Hepatocyte (in vitro differentiated cells): ENCODE results near the gene SLC27A2.

Experiments
- CTCF ChIP-seq: fragments of 200-600 bp; sonication (generic); IDR thresholded peaks from 2 replicates; pipeline ENCODE4 v1.5.1; 2016; ENCODE audit warnings: antibody characterized with exemption, mild to moderate bottlenecking; ENCODE audit not compliant: poor library complexity
- EZH2 ChIP-seq: fragments of 200-600 bp; sonication (generic); IDR thresholded peaks from 2 replicates; pipeline ENCODE4 v1.6.1; 2016; ENCODE audit warnings: antibody characterized with exemption, mild to moderate bottlenecking, borderline replicate concordance
- EZH2phosphoT487 ChIP-seq: fragments of 200-600 bp; sonication (generic); IDR thresholded peaks from one replicate; pipeline ENCODE4 v1.6.1; 2018; ENCODE audit warnings: antibody characterized with exemption, mild to moderate bottlenecking, low read depth, moderate library complexity; ENCODE audit not compliant: unreplicated experiment, severe bottlenecking

GRCh38 chr15:50257924-50258323 lies 75.9 kb downstream of the SLC27A2 start:
- TF ChIP-seq EZH2phosphoT487 (no peak), EZH2 (no peak), CTCF (no peak)
